T-cell (primary cell): Measurements from ENCODE around the gene METTL3. TPM values are rescaled to one million over a fixed set of nuclear protein-coding genes. Genes with fewer than 3 reads are reported as not detected.

Experiments used
- ATAC-seq, 4 experiments: fragments of 200-7000 bp in 3 of 4; fragments of 150-1000 bp in 1 of 4; cut with Tn5 transposase; replicated peaks in 1 of 4; 1 replicate in 3 of 4; 2 replicates in 1 of 4; pipeline ENCODE4 v1.10.0; 2021; ENCODE audit warnings: moderate library complexity in 3 of 4, mild to moderate bottlenecking in 2 of 4, moderate number of reproducible peaks in 1 of 4
- CTCF ChIA-PET, 2 donors: fragments of 300-600 bp; sonication (Branson Sonifier 250); formaldehyde crosslinking; loops; one replicate each; lab custom pipeline; 2022; ENCODE audit warnings: antibody characterized with exemption in 2 of 2; lab: Charles Lee
- POLR2A ChIA-PET, 2 donors: fragments of 300-600 bp; sonication (Branson Sonifier 250); formaldehyde crosslinking; loops; one replicate each; lab custom pipeline; 2022; ENCODE audit warnings: antibody characterized with exemption in 2 of 2; lab: Charles Lee
- DNase-seq, 35 experiments: peaks; one replicate each; pipeline versions ENCODE4 v3.0.0 to v3.0.0-alpha.2; 2013 to 2023
- H3K27ac ChIP-seq: one replicate; pipeline ENCODE4 v1.5.1; 2013; ENCODE audit warnings: low read length
- H3K27me3 ChIP-seq, 2 experiments: replicated peaks in 1 of 2; 1 replicate in 1 of 2; 2 replicates in 1 of 2; pipeline versions ENCODE4 v1.6.1 to v1.7.0; 2013; ENCODE audit warnings: low read length in 1 of 2, mixed read lengths in 1 of 2; ENCODE audit not compliant: control insufficient read depth in 2 of 2, insufficient read depth in 2 of 2; ENCODE audit errors: extremely low read depth in 1 of 2
- H3K36me3 ChIP-seq, 2 donors: 1 replicate in 1 of 2; 2 replicates in 1 of 2; pipeline versions ENCODE4 v1.6.1 to v1.7.0; 2013; ENCODE audit warnings: low read length in 1 of 2; ENCODE audit not compliant: control insufficient read depth in 2 of 2, insufficient read depth in 1 of 2; ENCODE audit errors: extremely low read depth in 1 of 2
- H3K4me1 ChIP-seq, 2 experiments: 1 replicate in 1 of 2; 2 replicates in 1 of 2; pipeline versions ENCODE4 v1.6.1 to v1.7.0; 2013; ENCODE audit warnings: low read length in 2 of 2, mixed read lengths in 1 of 2; ENCODE audit not compliant: insufficient read depth in 2 of 2, control insufficient read depth in 1 of 2; ENCODE audit errors: extremely low read depth in 1 of 2
- H3K4me3 ChIP-seq, 2 donors: 1 replicate in 1 of 2; 2 replicates in 1 of 2; pipeline versions ENCODE4 v1.5.1 to v1.7.0; 2013; ENCODE audit warnings: mild to moderate bottlenecking in 2 of 2, low read length in 1 of 2, moderate library complexity in 1 of 2; ENCODE audit not compliant: control insufficient read depth in 1 of 2; ENCODE audit errors: extremely low read depth in 1 of 2
- H3K9me3 ChIP-seq: 2 replicates; pipeline ENCODE4 v1.7.0; 2013
- H3K27ac Mint-ChIP-seq, 2 donors: one replicate each; pipeline ENCODE4 v1.8.0; 2020 to 2021; ENCODE audit warnings: mild to moderate bottlenecking in 2 of 2, mixed read lengths in 2 of 2
- H3K27me3 Mint-ChIP-seq, 2 donors: one replicate each; pipeline ENCODE4 v1.8.0; 2021 to 2022; ENCODE audit warnings: mixed read lengths in 2 of 2
- H3K36me3 Mint-ChIP-seq: one replicate; pipeline ENCODE4 v1.8.0; 2021; ENCODE audit warnings: mixed read lengths
- H3K4me1 Mint-ChIP-seq, 3 donors: one replicate each; pipeline ENCODE4 v1.8.0; 2020 to 2022; ENCODE audit warnings: mixed read lengths in 3 of 3, mild to moderate bottlenecking in 1 of 3
- H3K4me3 Mint-ChIP-seq, 3 donors: one replicate each; pipeline ENCODE4 v1.8.0; 2020 to 2022; ENCODE audit warnings: mild to moderate bottlenecking in 3 of 3, mixed read lengths in 3 of 3, moderate library complexity in 3 of 3
- H3K9me3 Mint-ChIP-seq, 3 donors: one replicate each; pipeline ENCODE4 v1.8.0; 2020 to 2022; ENCODE audit warnings: mixed read lengths in 3 of 3
- WGBS: methylation state at CpG from one replicate; pipeline ENCODE4 v1.1.5; 2013; ENCODE audit warnings: missing lambda C conversion rate; ENCODE audit not compliant: insufficient coverage; 5-methylcytosine and 5-hydroxymethylcytosine counted together
- total RNA-seq, 35 experiments: library from RNA in 6 of 35; stranded (reverse) in 6 of 35; fragments of 120-200 nt in 1 of 35; gene quantifications; one replicate each; pipeline versions ENCODE4 v1.2.1 to v1.2.4 and lab custom pipeline; 2013 to 2026

METTL3 gene
- total RNA-seq, 5 donors from 2014 or later (not counting 1 experiment from before 2014, with no cell fraction given), result 48.0 to 94.6 (median 91.6) TPM

DNA sequence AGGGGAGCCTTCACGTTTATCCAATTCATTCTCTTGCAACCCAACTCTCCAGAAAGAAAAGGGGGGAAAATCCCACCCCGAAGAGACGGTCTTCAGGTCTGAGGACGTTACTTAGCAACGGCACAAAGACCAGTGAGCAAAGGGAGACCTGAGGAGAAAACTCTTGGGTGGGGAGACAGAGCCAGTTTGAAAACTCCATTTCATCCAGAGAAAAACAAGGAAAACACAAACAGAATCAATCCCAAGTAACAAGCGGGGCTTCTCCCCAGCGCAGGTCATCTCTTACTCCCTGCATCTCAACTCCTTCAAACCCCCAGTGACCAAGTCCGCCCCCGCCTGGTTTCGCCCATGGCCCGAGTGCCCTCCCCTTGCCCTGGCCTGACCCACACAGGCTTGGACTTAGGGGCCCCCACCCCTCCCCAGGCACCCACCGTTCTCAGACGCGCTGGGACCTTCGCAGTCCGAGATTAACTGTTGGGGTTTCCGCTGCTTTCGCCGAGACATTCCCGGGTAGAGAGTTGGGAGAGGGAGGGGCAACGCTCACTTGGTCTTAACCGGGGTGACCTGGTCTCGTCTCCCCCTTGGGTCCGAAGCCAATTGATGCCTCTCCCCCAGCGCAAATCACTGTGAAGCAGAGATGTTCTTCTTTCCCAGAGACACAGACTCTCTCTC is 25.4 kb upstream of the METTL3 start:
- POLR2A ChIA-PET, result no interaction called here
- no peaks in the 10 kb centered on the region for H3K36me3 Mint-ChIP-seq
- Histone ChIP-seq H3K36me3 (no peaks in the 10 kb centered on the region), H3K27me3 (peaks cover 16 to 20% of the 10 kb centered on the region in 2 experiments), H3K27ac (no peak overlapping the region), H3K4me1 (peaks cover 0 to 7% of the 10 kb centered on the region in 2 experiments), H3K9me3 (no peaks in the 10 kb centered on the region), H3K4me3 (peak overlapping the region in 1 of 2 donors; percentile 32)
- H3K27me3 Mint-ChIP-seq, result peaks cover 55% of the 10 kb centered on the region in 2 donors
- H3K27ac Mint-ChIP-seq, result no peak overlapping the region
- WGBS, result 21% methylated on average over 15 of the region's 25 CpGs
- no peaks in the 10 kb centered on the region for H3K9me3 Mint-ChIP-seq
- ATAC-seq, result peak in 1 of 4 experiments; percentile 12
- CTCF ChIA-PET, result interaction anchor here in 1 of 2 donors (1.1 kb wide), 1 partner anchor 56 kb away, joined by 3 read pairs; no protein-coding TSS in a partner anchor
- peak overlapping the region in 2 of 3 donors; percentile 11 to 49 for H3K4me3 Mint-ChIP-seq
- DNase-seq, result no peak
- peaks cover 8 to 9% (median 9%) of the 10 kb centered on the region in 3 donors for H3K4me1 Mint-ChIP-seq

DNA sequence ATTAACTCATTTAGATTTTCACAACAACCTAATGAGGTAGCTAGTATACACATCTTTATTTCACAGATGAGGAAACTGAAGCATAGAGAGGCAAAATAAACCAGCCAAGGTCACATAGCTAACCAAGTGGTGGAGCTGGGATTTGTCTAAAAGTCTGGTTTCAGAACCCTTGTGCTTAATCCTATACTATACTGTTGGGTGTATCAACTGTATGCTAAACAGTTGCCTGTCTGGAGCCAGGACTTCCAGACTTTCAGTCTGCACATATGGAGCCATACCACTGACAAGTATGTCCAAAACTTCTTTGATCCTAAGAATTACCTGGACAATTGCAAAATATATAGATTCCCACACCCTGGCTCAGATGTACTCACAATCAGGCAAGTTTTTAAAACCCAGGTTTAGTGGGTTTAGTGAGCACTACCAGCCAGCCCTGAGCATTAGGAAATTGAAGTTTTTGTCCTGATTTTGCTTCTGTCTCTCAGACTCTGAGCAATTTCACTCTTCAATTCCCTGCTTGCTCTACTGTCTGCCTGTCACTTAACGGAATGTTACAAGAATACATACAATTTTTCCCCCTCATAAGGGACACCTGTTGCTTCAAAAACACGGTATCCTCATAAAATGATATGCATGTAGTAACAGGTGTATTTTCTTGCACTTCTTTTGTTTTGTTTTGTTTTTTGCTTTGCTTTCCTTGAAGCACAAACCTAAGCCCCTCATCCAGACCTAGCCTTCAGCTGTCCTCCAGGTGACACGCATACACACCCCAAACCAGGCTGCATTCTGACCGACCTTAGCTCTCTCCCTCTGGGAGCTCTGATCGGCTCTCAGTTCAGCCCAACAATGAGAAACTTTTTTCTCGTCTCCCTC is 24.6 kb upstream of the METTL3 start:
- 75% methylated on average over 4 of the region's 6 CpGs for WGBS
- Mint-ChIP-seq H3K27me3 (peaks cover 53 to 55% of the 10 kb centered on the region in 2 donors), H3K4me1 (peaks cover 8 to 9% (median 9%) of the 10 kb centered on the region in 3 donors), H3K36me3 (no peaks in the 10 kb centered on the region), H3K27ac (no peak overlapping the region), H3K9me3 (no peaks in the 10 kb centered on the region), H3K4me3 (peak overlapping the region in 1 of 3 donors; percentile 49)
- POLR2A ChIA-PET, result interaction anchor here in 1 of 2 donors (0.6 kb wide), 1 partner anchor 1466 kb away, joined by 21 read pairs; no protein-coding TSS in a partner anchor
- H3K4me3 ChIP-seq, result no peak overlapping the region
- CTCF ChIA-PET, result interaction anchor here in 1 of 2 donors (1.0 kb wide), 1 partner anchor 37 kb away, joined by 4 read pairs; no protein-coding TSS in a partner anchor
- no peak overlapping the region for H3K27ac ChIP-seq
- peaks cover 16 to 17% of the 10 kb centered on the region in 2 experiments for H3K27me3 ChIP-seq
- peaks cover 0 to 7% of the 10 kb centered on the region in 2 experiments for H3K4me1 ChIP-seq
- no peaks in the 10 kb centered on the region for H3K36me3 ChIP-seq
- DNase-seq, result no peak
- ATAC-seq, result no peak
- H3K9me3 ChIP-seq, result no peaks in the 10 kb centered on the region

DNA sequence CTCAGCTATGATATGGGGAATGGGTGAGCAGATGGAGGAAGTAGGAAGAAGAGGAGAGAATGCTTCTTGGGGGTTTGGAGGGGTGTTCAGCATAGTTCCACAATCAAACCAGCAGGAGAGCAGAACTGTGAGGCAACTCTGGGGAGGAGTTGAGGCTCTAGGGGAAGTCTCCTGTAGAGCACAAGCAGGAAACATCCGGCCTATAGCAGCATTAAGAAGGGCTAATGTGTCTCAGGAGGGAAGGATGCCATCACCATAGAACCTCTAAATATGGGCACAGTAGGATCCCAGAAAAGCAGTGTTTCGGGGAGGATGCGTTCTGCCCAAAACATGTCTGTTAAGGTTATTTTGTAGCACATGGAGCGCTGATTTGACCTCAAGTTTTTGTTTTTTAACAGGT is 23.4 kb upstream of the METTL3 start:
- Mint-ChIP-seq H3K27ac (peak overlapping the region in 1 of 2 donors; percentile 51), H3K4me3 (no peak overlapping the region), H3K4me1 (peaks cover 8 to 9% (median 9%) of the 10 kb centered on the region in 3 donors), H3K9me3 (no peaks in the 10 kb centered on the region), H3K27me3 (peaks cover 51 to 55% of the 10 kb centered on the region in 2 donors), H3K36me3 (no peaks in the 10 kb centered on the region)
- Histone ChIP-seq H3K36me3 (no peaks in the 10 kb centered on the region), H3K4me3 (no peak overlapping the region), H3K27me3 (peaks cover 16 to 17% of the 10 kb centered on the region in 2 experiments), H3K4me1 (peaks cover 0 to 7% of the 10 kb centered on the region in 2 experiments), H3K27ac (no peak overlapping the region), H3K9me3 (no peaks in the 10 kb centered on the region)
- POLR2A ChIA-PET, result no interaction called here
- CTCF ChIA-PET, result interaction anchor here in 1 of 2 donors (1.0 kb wide), 1 partner anchor 8 kb away, joined by 4 read pairs; no protein-coding TSS in a partner anchor
- ATAC-seq (peak in 1 of 4 experiments; percentile 47), DNase-seq (no peak)
- WGBS, result no CpG with 5 or more reads among the region's 4 CpGs

DNA sequence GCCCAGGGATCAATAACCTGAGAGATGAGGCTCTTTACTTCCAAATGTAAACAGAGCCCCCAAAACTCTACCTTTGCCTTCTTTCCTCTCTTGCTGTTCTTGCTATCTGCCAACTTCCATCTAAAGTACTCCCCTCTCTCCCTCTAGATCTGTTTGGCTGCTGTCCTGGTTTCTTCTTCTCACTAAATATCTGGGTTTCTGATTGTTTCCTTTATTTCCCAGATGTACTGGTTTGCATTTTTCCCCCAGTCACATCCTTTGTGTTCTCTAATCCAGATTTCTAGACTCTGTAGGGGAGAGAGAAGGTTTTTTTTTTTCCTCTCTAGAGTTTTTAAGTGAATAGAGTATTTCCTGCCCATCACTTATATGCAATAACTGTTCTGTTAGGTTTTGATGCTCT is 22.2 kb upstream of the METTL3 start:
- H3K27ac ChIP-seq, result no peak overlapping the region
- H3K36me3 ChIP-seq, result no peaks in the 10 kb centered on the region
- Mint-ChIP-seq H3K4me3 (no peak overlapping the region), H3K36me3 (no peaks in the 10 kb centered on the region), H3K27me3 (peaks cover 40 to 42% of the 10 kb centered on the region in 2 donors), H3K4me1 (peaks cover 8 to 9% (median 9%) of the 10 kb centered on the region in 3 donors), H3K27ac (peak overlapping the region in 1 of 2 donors; percentile 9), H3K9me3 (no peaks in the 10 kb centered on the region)
- H3K9me3 ChIP-seq, result no peaks in the 10 kb centered on the region
- ChIA-PET POLR2A (no interaction called here), CTCF (no interaction called here)
- DNase-seq (no peak), ATAC-seq (no peak)
- peaks cover 10 to 17% of the 10 kb centered on the region in 2 experiments for H3K27me3 ChIP-seq
- peaks cover 0 to 7% of the 10 kb centered on the region in 2 experiments for H3K4me1 ChIP-seq
- H3K4me3 ChIP-seq, result no peak overlapping the region

DNA sequence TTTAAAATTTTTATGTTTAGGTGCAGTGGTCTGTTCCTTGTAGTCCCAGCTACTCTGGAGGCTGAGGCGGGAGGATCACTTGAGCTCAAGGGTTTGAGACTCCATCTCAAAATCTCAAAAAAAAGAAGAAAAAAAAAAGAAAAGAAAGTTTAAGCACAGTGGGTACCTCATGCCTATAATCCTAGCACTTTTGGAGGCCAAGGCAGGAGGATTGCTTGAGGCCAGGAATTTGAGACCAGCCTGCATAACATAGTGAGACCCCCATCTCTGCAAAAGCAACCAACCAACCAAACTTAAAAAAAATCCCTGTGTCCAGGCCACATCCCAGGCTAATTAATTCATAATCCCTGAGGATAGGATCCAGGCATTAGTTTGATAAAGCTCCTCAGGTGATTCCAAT is 18.4 kb upstream of the METTL3 start:
- peaks cover 8 to 9% of the 10 kb centered on the region in 2 donors for H3K27me3 Mint-ChIP-seq
- ChIA-PET CTCF (interaction anchor here in 1 of 2 donors (0.6 kb wide), 1 partner anchor 181 kb away, joined by 5 read pairs; no protein-coding TSS in a partner anchor), POLR2A (interaction anchor here in 1 of 2 donors (0.6 kb wide), 1 partner anchor 1503 kb away, joined by 3 read pairs; no protein-coding TSS in a partner anchor)
- H3K27ac Mint-ChIP-seq, result no peak overlapping the region
- Histone ChIP-seq H3K9me3 (no peaks in the 10 kb centered on the region), H3K27me3 (no peaks in the 10 kb centered on the region), H3K4me3 (no peak overlapping the region), H3K27ac (no peak overlapping the region), H3K36me3 (no peaks in the 10 kb centered on the region), H3K4me1 (peaks cover 9 to 15% of the 10 kb centered on the region in 2 experiments)
- WGBS, result no CpG with 5 or more reads among the region's 1 CpG
- no peak overlapping the region for H3K4me3 Mint-ChIP-seq
- DNase-seq, result no peak
- H3K4me1 Mint-ChIP-seq, result peaks cover 14 to 18% (median 15%) of the 10 kb centered on the region in 3 donors
- no peak for ATAC-seq
- H3K36me3 Mint-ChIP-seq, result no peaks in the 10 kb centered on the region
- H3K9me3 Mint-ChIP-seq, result no peaks in the 10 kb centered on the region
